EH (cell line): ENCODE results near the gene TOR3A.
A peak's percentile ranks its signal among the peaks of the same experiment; 100 is the strongest.
"Not testable (repeated sequence)": the region's sequence is repeated elsewhere in the genome, so short reads cannot be mapped to it uniquely, and the experiment has no call there.

Experiments used
- DNase-seq: peaks from one replicate; pipeline ENCODE4 v3.0.0-alpha.2; 2015; ENCODE audit warnings: low read depth

Gene TOR3A

GRCh38 chr1:179081687-179082332 is at the start of gene TOR3A:
Gene TOR3A (plus strand): TSS chr1:179082070. CDS start chr1:179082129, 59 bp downstream.
- peak; percentile 93 for DNase-seq

GRCh38 chr1:179034720-179035119 is 47.1 kb upstream of the TOR3A start:
- peak; percentile 76 for DNase-seq

- peak; percentile 64 for DNase-seq
Observed at GRCh38 chr1:179036844-179037465, 44.9 kb upstream of the TOR3A start.

- DNase-seq = no peak
Observed at GRCh38 chr1:179038528-179039281, 43.2 kb upstream of the TOR3A start.

GRCh38 chr1:179039502-179040174 is 42.2 kb upstream of the TOR3A start:
- not testable (repeated sequence) for DNase-seq

- not testable (repeated sequence) for DNase-seq
Observed at GRCh38 chr1:179040175-179040551, 41.7 kb upstream of the TOR3A start.

GRCh38 chr1:179042087-179042486 is 39.8 kb upstream of the TOR3A start:
- DNase-seq = no peak

GRCh38 chr1:179042700-179043099 is 39.2 kb upstream of the TOR3A start:
- DNase-seq = no peak

- DNase-seq = no peak
Observed at GRCh38 chr1:179043266-179043665, 38.6 kb upstream of the TOR3A start.

- DNase-seq = no peak
Observed at GRCh38 chr1:179043907-179044306, 38.0 kb upstream of the TOR3A start.

GRCh38 chr1:179046808-179047635 is 34.8 kb upstream of the TOR3A start:
- DNase-seq = no peak

GRCh38 chr1:179047636-179047997 is 34.3 kb upstream of the TOR3A start:
- DNase-seq = peak; percentile 39

- no peak for DNase-seq
Observed at GRCh38 chr1:179048339-179049124, 33.3 kb upstream of the TOR3A start.

GRCh38 chr1:179052776-179053175 is 29.1 kb upstream of the TOR3A start:
- no peak for DNase-seq

GRCh38 chr1:179053486-179053885 is 28.4 kb upstream of the TOR3A start:
- DNase-seq = no peak

- peak; percentile 40 for DNase-seq
Observed at GRCh38 chr1:179055937-179056336, 25.9 kb upstream of the TOR3A start.

- DNase-seq = peak; percentile 90
Observed at GRCh38 chr1:179058487-179059483, 23.1 kb upstream of the TOR3A start.

GRCh38 chr1:179061360-179062282 is 20.2 kb upstream of the TOR3A start:
- DNase-seq = peak; percentile 36

- DNase-seq = no peak
Observed at GRCh38 chr1:179066471-179066870, 15.4 kb upstream of the TOR3A start.
